Large intestine (tissue), 3 donors: ENCODE measurements around the gene MCC. TPM values are rescaled to one million over a fixed set of nuclear protein-coding genes. Genes with fewer than 3 reads are reported as not detected.

Experiments used
- DNase-seq, 2 donors: peaks; one replicate each; pipeline versions ENCODE4 v3.0.0 to v3.0.0-alpha.2; 2013
- H3K27ac ChIP-seq: one replicate; pipeline ENCODE4 v1.5.1; 2013; ENCODE audit warnings: low read length
- H3K27me3 ChIP-seq: 2 replicates; pipeline ENCODE4 v1.6.1; 2013; ENCODE audit warnings: low read length; ENCODE audit not compliant: control insufficient read depth, insufficient read depth
- H3K36me3 ChIP-seq: 2 replicates; pipeline ENCODE4 v1.6.1; 2013; ENCODE audit warnings: low read length; ENCODE audit not compliant: control insufficient read depth, insufficient read depth
- H3K4me1 ChIP-seq: one replicate; pipeline ENCODE4 v1.6.1; 2013; ENCODE audit warnings: low read length; ENCODE audit not compliant: control insufficient read depth, insufficient read depth
- H3K4me3 ChIP-seq: one replicate; pipeline ENCODE4 v1.5.1; 2013; ENCODE audit warnings: low read length
- H3K9me3 ChIP-seq: one replicate; pipeline ENCODE4 v1.6.1; 2013; ENCODE audit warnings: mild to moderate bottlenecking, low read depth, low read length, moderate library complexity; ENCODE audit not compliant: control insufficient read depth
- WGBS: methylation state at CpG from one replicate; pipeline ENCODE4 v1.1.5; 2013; ENCODE audit warnings: low lambda C conversion rate; ENCODE audit not compliant: insufficient coverage; 5-methylcytosine and 5-hydroxymethylcytosine counted together
- polyA plus RNA-seq: library from polyadenylated mRNA; unstranded; fragments of 120-200 nt; gene quantifications from one replicate; pipeline ENCODE4 v1.2.1, GENCODE V29; 2013

MCC gene
- polyA plus RNA-seq, 1 donor: 5.2 TPM

DNA sequence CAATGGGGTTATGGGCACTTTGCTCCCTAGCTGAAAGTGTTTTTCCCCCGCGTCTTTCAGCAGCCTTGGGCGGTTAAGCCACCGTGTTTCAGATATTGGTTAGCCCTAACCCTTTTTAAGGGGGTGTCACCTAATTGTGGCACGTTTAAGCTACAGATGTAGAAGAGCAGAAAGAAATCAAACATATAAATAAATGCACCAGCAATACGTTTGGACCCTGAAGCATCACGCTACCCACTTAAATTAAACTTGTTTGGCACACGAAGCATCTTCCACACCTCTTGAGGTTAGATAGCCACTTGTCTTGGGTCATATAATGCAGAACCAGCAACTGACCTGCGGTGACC lies 26.0 kb upstream of the MCC start:
- DNase-seq: peak in 1 of 2 donors; percentile 19
- 0% methylated on average over 2 of the region's 9 CpGs for WGBS

GRCh38 chr5:113513384-113514288 lies 25.4 kb upstream of the MCC start, which contains the start of gene YTHDC2:
YTHDC2 (plus strand) TSS chr5:113513694; CDS start chr5:113513896, 202 bp downstream.
- Histone ChIP-seq H3K27ac (peak within 1 kb of the TSS; percentile 78), H3K4me1 (peaks cover 5% of the 10 kb centered on the region), H3K36me3 (peaks cover 8% of the 10 kb centered on the region), H3K4me3 (peak within 1 kb of the TSS; percentile 64), H3K27me3 (peaks cover under 1% of the 10 kb centered on the region), H3K9me3 (no peaks in the 10 kb centered on the region)
- no CpG with 5 or more reads among the region's 72 CpGs for WGBS
- DNase-seq: peak; percentile 86 to 93

More for the DNA sequence above, 26.0 kb upstream of the MCC start:
- H3K4me3 ChIP-seq: peak overlapping the region; percentile 64
- H3K27ac ChIP-seq: peak overlapping the region; percentile 78
- H3K4me1 ChIP-seq: peaks cover 5% of the 10 kb centered on the region
- no peaks in the 10 kb centered on the region for H3K9me3 ChIP-seq
- peaks cover 12% of the 10 kb centered on the region for H3K36me3 ChIP-seq
- no peaks in the 10 kb centered on the region for H3K27me3 ChIP-seq

- Histone ChIP-seq H3K4me1 (peaks cover 5% of the 10 kb centered on the region), H3K36me3 (peaks cover 2% of the 10 kb centered on the region), H3K27ac (no peak overlapping the region), H3K27me3 (peaks cover 6% of the 10 kb centered on the region), H3K4me3 (no peak overlapping the region), H3K9me3 (no peaks in the 10 kb centered on the region)
- DNase-seq: no peak
- 100% methylated on average over 1 of the region's 3 CpGs for WGBS
Observed at GRCh38 chr5:113512341-113512740, 24.1 kb upstream of the MCC start.

GRCh38 chr5:113510836-113511451 lies 22.7 kb upstream of the MCC start:
- Histone ChIP-seq H3K9me3 (no peaks in the 10 kb centered on the region), H3K4me3 (no peak overlapping the region)
- DNase-seq: peak in 1 of 2 donors; percentile 20

GRCh38 chr5:113508756-113509155 lies 20.5 kb upstream of the MCC start:
- no peak for DNase-seq
- Histone ChIP-seq H3K9me3 (no peaks in the 10 kb centered on the region), H3K36me3 (no peaks in the 10 kb centered on the region), H3K27me3 (peaks cover 8% of the 10 kb centered on the region), H3K4me3 (no peak overlapping the region), H3K4me1 (no peaks in the 10 kb centered on the region), H3K27ac (no peak overlapping the region)

More at GRCh38 chr5:113510836-113511451, 22.7 kb upstream of the MCC start:
- no peak overlapping the region for H3K27ac ChIP-seq
- peaks cover 8% of the 10 kb centered on the region for H3K27me3 ChIP-seq
- WGBS: 100% methylated on average over 1 of the region's 6 CpGs
- peaks cover 5% of the 10 kb centered on the region for H3K4me1 ChIP-seq
- H3K36me3 ChIP-seq: no peaks in the 10 kb centered on the region

DNA sequence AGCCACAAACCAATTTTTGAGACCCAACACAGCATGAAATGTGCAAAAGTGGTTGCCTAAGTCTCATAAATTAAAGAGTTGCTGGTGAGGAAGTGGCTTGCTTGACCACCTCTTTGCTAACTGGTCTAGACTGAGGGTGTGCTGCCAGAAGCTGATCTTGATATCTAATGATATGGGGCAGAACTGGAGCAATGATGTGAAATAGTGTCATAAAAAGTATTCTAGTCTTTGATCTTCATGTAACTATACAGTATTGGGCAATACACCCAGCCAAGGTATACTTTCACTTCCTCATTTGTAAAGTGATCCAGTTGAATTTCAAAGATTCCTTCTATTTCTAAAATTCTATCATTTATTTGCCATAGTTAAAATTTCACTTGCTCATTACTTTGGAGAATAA lies 19.3 kb upstream of the MCC start:
- no peaks in the 10 kb centered on the region for H3K9me3 ChIP-seq

GRCh38 chr5:113505181-113505580 lies 16.9 kb upstream of the MCC start:
- no peaks in the 10 kb centered on the region for H3K4me1 ChIP-seq
- whole genome bisulfite sequencing: 100% methylated on average over 2 of the region's 5 CpGs
- no peak overlapping the region for H3K27ac ChIP-seq
- H3K4me3 ChIP-seq: no peak overlapping the region
- peaks cover 12% of the 10 kb centered on the region for H3K27me3 ChIP-seq
- no peak for DNase-seq
- H3K9me3 ChIP-seq: no peaks in the 10 kb centered on the region
- no peaks in the 10 kb centered on the region for H3K36me3 ChIP-seq

More for the DNA sequence above, 19.3 kb upstream of the MCC start:
- Histone ChIP-seq H3K27me3 (peaks cover 12% of the 10 kb centered on the region), H3K27ac (no peak overlapping the region), H3K4me1 (no peaks in the 10 kb centered on the region), H3K36me3 (no peaks in the 10 kb centered on the region), H3K4me3 (no peak overlapping the region)
- DNase-seq: no peak

GRCh38 chr5:113503146-113503545 lies 14.9 kb upstream of the MCC start:
- WGBS: no CpG with 5 or more reads among the region's 1 CpG
- H3K4me3 ChIP-seq: no peak overlapping the region
- DNase-seq: no peak

DNA sequence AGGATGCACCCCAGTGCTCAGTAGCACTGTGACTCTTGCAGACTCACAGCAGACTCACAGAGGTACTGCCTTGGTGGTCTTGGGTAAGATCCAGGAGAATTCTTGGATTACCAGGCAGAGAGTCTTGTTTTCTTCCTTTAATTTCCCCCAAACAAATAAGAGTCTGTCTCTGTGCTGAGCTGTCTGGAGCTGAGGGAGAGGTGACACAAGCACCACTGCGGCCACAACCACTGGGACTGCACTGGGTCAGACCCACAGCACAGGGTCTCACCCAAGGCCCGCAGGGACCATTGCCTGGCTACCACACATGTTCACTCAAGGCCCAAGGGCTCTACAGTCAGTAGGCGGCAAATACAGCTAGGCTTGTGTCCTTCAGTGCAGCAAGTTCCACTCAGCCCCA lies 13.8 kb upstream of the MCC start:
- WGBS: no CpG with 5 or more reads among the region's 3 CpGs
- no peaks in the 10 kb centered on the region for H3K9me3 ChIP-seq
- H3K4me3 ChIP-seq: no peak overlapping the region
- no peak for DNase-seq
- H3K27ac ChIP-seq: no peak overlapping the region
- H3K4me1 ChIP-seq: no peaks in the 10 kb centered on the region
- no peaks in the 10 kb centered on the region for H3K36me3 ChIP-seq
- H3K27me3 ChIP-seq: peaks cover 6% of the 10 kb centered on the region

More at GRCh38 chr5:113503146-113503545, 14.9 kb upstream of the MCC start:
- H3K27me3 ChIP-seq: peaks cover 8% of the 10 kb centered on the region
- H3K36me3 ChIP-seq: no peaks in the 10 kb centered on the region
- H3K4me1 ChIP-seq: no peaks in the 10 kb centered on the region
- no peaks in the 10 kb centered on the region for H3K9me3 ChIP-seq
- H3K27ac ChIP-seq: no peak overlapping the region

DNA sequence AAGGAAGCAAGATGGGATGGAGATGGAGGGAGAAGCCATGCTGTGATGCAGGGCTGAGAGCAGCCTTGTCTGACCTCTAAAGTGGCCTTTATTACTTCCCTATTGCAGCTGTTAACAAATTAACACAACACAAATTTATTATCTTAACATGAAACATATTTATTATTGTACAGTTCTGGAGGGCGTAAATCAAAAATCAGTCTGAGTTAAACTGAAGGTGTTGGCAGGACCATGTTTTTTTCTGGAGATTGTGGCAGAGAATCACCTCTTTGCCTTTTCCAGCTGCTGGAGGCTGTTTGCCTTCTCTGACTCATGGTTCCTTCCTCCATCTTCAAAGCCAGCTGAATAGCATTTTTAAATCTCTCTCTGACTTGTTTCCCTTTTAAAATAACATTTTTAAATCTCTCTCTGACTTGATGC lies 7.2 kb upstream of the MCC start:
- Histone ChIP-seq H3K36me3 (no peaks in the 10 kb centered on the region), H3K27ac (no peak overlapping the region), H3K4me3 (no peak overlapping the region), H3K4me1 (no peaks in the 10 kb centered on the region), H3K27me3 (peaks cover 4% of the 10 kb centered on the region), H3K9me3 (no peaks in the 10 kb centered on the region)
- WGBS: 100% methylated on average over 1 of the region's 1 CpG
- DNase-seq: no peak
